SKM-1 treated with dmso at 0.1 percent for 144 hours (cell line): ENCODE measurements around the gene FARS2.

Experiments used
- DNase-seq: peaks from one replicate; lab custom pipeline; 2025; ENCODE audit not compliant: unreplicated experiment; lab: John Stamatoyannopoulos, UW

The FARS2 gene

DNA sequence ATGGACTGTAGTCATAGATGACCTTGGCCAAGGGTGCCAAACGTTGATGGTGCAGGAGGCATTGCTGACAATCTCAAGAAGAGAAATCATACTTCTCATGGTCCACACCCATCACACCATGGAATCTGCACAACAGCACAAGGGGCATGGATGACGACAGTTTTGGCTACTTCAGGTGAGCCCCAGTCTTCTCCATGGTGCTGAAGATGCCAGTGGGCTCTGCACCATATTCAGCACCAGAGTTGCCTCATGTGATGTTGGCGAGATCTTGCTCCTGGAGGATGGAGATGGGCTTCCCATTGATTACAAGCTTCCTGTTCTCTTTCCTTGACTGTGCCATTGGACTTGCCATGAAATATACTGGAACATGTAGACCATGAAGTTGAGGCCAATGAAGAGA lies 556.6 kb downstream of the FARS2 start:
- no peak for DNase-seq

- DNase-seq = no peak
These were observed 557.6 kb downstream of the FARS2 start for GRCh38 chr6:5818959-5819358.
